Lung (tissue), 12 donors: ENCODE data around the gene RAB7B. TPM values are rescaled to one million over a fixed set of nuclear protein-coding genes. Genes with fewer than 3 reads are reported as not detected.

Source experiments
- ATAC-seq: fragments of 200-7000 bp; cut with Tn5 transposase; one replicate; pipeline ENCODE4 v1.9.1; 2020; ENCODE audit warnings: moderate number of reproducible peaks; ENCODE audit not compliant: insufficient read depth, low FRiP score
- DNase-seq, 3 donors: peaks; one replicate each; pipeline ENCODE4 v3.0.0-alpha.2; 2013 to 2017
- H3K27ac ChIP-seq, 2 donors: one replicate each; pipeline ENCODE4 v1.5.1; 2013; ENCODE audit warnings: mild to moderate bottlenecking in 2 of 2, moderate library complexity in 2 of 2, control low read depth in 1 of 2, inconsistent platforms in 1 of 2, low read depth in 1 of 2, low read length in 1 of 2
- H3K27me3 ChIP-seq, 3 donors: one replicate each; pipeline ENCODE4 v1.5.1; 2013; ENCODE audit warnings: low read length in 2 of 3; ENCODE audit not compliant: control insufficient read depth in 3 of 3, insufficient read depth in 3 of 3
- H3K36me3 ChIP-seq, 4 donors: one replicate each; pipeline ENCODE4 v1.5.1; 2013; ENCODE audit warnings: low read length in 4 of 4, mild to moderate bottlenecking in 1 of 4, moderate library complexity in 1 of 4; ENCODE audit not compliant: control insufficient read depth in 4 of 4, insufficient read depth in 4 of 4
- H3K4me1 ChIP-seq, 5 donors: one replicate each; pipeline ENCODE4 v1.5.1; 2013; ENCODE audit warnings: low read length in 5 of 5, mild to moderate bottlenecking in 2 of 5, moderate library complexity in 1 of 5; ENCODE audit not compliant: control insufficient read depth in 5 of 5, insufficient read depth in 5 of 5
- H3K4me3 ChIP-seq: one replicate; pipeline ENCODE4 v1.5.1; 2013; ENCODE audit warnings: mild to moderate bottlenecking, control low read depth, moderate library complexity
- H3K9ac ChIP-seq, 2 donors: one replicate each; pipeline ENCODE4 v1.5.1; 2013; ENCODE audit warnings: low read length in 2 of 2, control low read depth in 1 of 2; ENCODE audit not compliant: insufficient read depth in 1 of 2
- H3K9me3 ChIP-seq, 4 donors: one replicate each; pipeline ENCODE4 v1.5.1; 2013; ENCODE audit warnings: low read length in 3 of 4, mild to moderate bottlenecking in 1 of 4, moderate library complexity in 1 of 4; ENCODE audit not compliant: control insufficient read depth in 4 of 4, insufficient read depth in 3 of 4
- CTCF ChIP-seq: IDR thresholded peaks from 2 replicates; pipeline ENCODE4 v1.5.1; 2012; ENCODE audit warnings: mild to moderate bottlenecking; ENCODE audit errors: control extremely low read depth, extremely low read depth
- WGBS, 2 donors: extraction: QIAGEN DNeasy Blood & Tissue Kit; methylation state at CpG; one replicate each; pipeline ENCODE4 v1.1.7; 2013; 5-methylcytosine and 5-hydroxymethylcytosine counted together
- polyA plus RNA-seq, 2 donors: library from polyadenylated mRNA; stranded (reverse); fragments of 200-250 nt; gene quantifications; one replicate each; pipeline ENCODE4 v1.2.1, GENCODE V29; 2013
- total RNA-seq, 2 donors: library from RNA; depleted of rRNA in 1 of 2; stranded (reverse); fragments of >200 nt in 1 of 2; gene quantifications; one replicate each; pipeline ENCODE4 v1.2.1, GENCODE V29; 2014 to 2021
- donor health status: control.
- donor health status: control.
- donor health status: Bipolar disorder and iron deficiency.
- donor health status: healthy.
- donor health status: DM: yes; HTN: yes; CAD: no.

Gene RAB7B
- total and polyA plus RNA-seq, 4 donors: 3.4 to 16.2 (median 4.4) TPM

- 92 to 93% methylated on average over 3 of the region's 3 CpGs for WGBS, 2 donors
- H3K27ac ChIP-seq: no peak overlapping the region
Measured at GRCh38 chr1:205948886-205949285, 54.3 kb downstream of the RAB7B start.

GRCh38 chr1:205948039-205948438 is 55.2 kb downstream of the RAB7B start:
- ATAC-seq (no peak), DNase-seq (no peak)
- Histone ChIP-seq H3K9ac (no peak overlapping the region), H3K27ac (no peak overlapping the region), H3K9me3 (no peaks in the 10 kb centered on the region), H3K4me3 (no peak overlapping the region), H3K27me3 (no peaks in the 10 kb centered on the region), H3K4me1 (peaks cover 0 to 14% (median 5%) of the 10 kb centered on the region in 5 donors), H3K36me3 (no peaks in the 10 kb centered on the region)
- TF ChIP-seq CTCF: no peak
- 72 to 84% methylated on average over 4 of the region's 4 CpGs for WGBS, 2 donors

More at GRCh38 chr1:205948886-205949285, 54.3 kb downstream of the RAB7B start:
- Histone ChIP-seq H3K4me3 (no peak overlapping the region), H3K9me3 (no peaks in the 10 kb centered on the region), H3K36me3 (no peaks in the 10 kb centered on the region), H3K4me1 (peaks cover 0 to 14% (median 5%) of the 10 kb centered on the region in 5 donors), H3K27me3 (no peaks in the 10 kb centered on the region), H3K9ac (no peak overlapping the region)
- ATAC-seq: no peak
- no peak for DNase-seq
- no peak for TF ChIP-seq CTCF

GRCh38 chr1:205947024-205947423 is 56.2 kb downstream of the RAB7B start:
- Histone ChIP-seq H3K9ac (no peak overlapping the region), H3K36me3 (no peaks in the 10 kb centered on the region), H3K4me3 (no peak overlapping the region), H3K9me3 (no peaks in the 10 kb centered on the region), H3K27ac (no peak overlapping the region), H3K27me3 (no peaks in the 10 kb centered on the region), H3K4me1 (peaks cover 0 to 14% (median 5%) of the 10 kb centered on the region in 5 donors)
- DNase-seq (no peak), ATAC-seq (no peak)
- TF ChIP-seq CTCF: no peak
- WGBS, 2 donors: 64 to 84% methylated on average over 4 of the region's 4 CpGs

- no peak overlapping the region for H3K4me3 ChIP-seq
- peaks cover 0 to 9% (median under 1%) of the 10 kb centered on the region in 5 donors for H3K4me1 ChIP-seq
- no peaks in the 10 kb centered on the region for H3K27me3 ChIP-seq
- WGBS, 2 donors: 88 to 92% methylated on average over 3 of the region's 3 CpGs
- H3K27ac ChIP-seq: no peak overlapping the region
- H3K9me3 ChIP-seq: no peaks in the 10 kb centered on the region
- ATAC-seq (no peak), DNase-seq (no peak)
- no peak overlapping the region for H3K9ac ChIP-seq
- no peaks in the 10 kb centered on the region for H3K36me3 ChIP-seq
- TF ChIP-seq CTCF: no peak
Measured at GRCh38 chr1:205945069-205945468, 58.1 kb downstream of the RAB7B start.
